OCI-LY1 (cell line): Measurements from ENCODE around the gene EME2.
A peak's percentile ranks its signal among the peaks of the same experiment; 100 is the strongest.

Experiments
- H2AFZ ChIP-seq: fragments of 200-600 bp; sonication (generic), shearing (Covaris generic); 2 replicates; pipeline ENCODE4 v1.6.0; 2014; ENCODE audit warnings: antibody characterized with exemption, mild to moderate bottlenecking, low read length
- H3F3A ChIP-seq: fragments of 200-600 bp; sonication (generic), shearing (Covaris generic); 2 replicates; pipeline ENCODE4 v1.6.0; 2014; ENCODE audit warnings: mild to moderate bottlenecking, antibody characterized with exemption, low read length, moderate library complexity; ENCODE audit not compliant: insufficient read depth
- H3K27ac ChIP-seq: fragments of 200-600 bp; sonication (generic); 2 replicates; pipeline ENCODE4 v1.5.1; 2014; ENCODE audit warnings: low read length, mixed run types, mild to moderate bottlenecking, low read depth; ENCODE audit not compliant: poor library complexity, severe bottlenecking
- H3K27me3 ChIP-seq: fragments of 200-600 bp; sonication (generic); 2 replicates; pipeline ENCODE4 v1.6.0; 2014; ENCODE audit warnings: antibody characterized with exemption, mild to moderate bottlenecking, low read length, moderate library complexity; ENCODE audit not compliant: insufficient read depth
- H3K36me3 ChIP-seq: fragments of 200-600 bp; sonication (generic); 2 replicates; pipeline ENCODE4 v1.6.1; 2014; ENCODE audit warnings: mild to moderate bottlenecking, antibody characterized with exemption, low read length, moderate library complexity, mixed read lengths; ENCODE audit not compliant: insufficient read depth
- H3K4me1 ChIP-seq: fragments of 200-600 bp; sonication (generic); 2 replicates; pipeline ENCODE4 v1.5.1; 2014; ENCODE audit warnings: mild to moderate bottlenecking, low read length, moderate library complexity; ENCODE audit not compliant: insufficient read depth, severe bottlenecking
- H3K4me2 ChIP-seq: fragments of 200-600 bp; sonication (generic), shearing (Covaris generic); 2 replicates; pipeline ENCODE4 v1.6.1; 2014; ENCODE audit warnings: low read length
- H3K4me3 ChIP-seq: fragments of 200-600 bp; sonication (generic); 2 replicates; pipeline ENCODE4 v1.5.1; 2014; ENCODE audit warnings: low read length, low read depth, mild to moderate bottlenecking, mixed read lengths; ENCODE audit not compliant: poor library complexity, severe bottlenecking
- H3K79me2 ChIP-seq: fragments of 200-600 bp; shearing (Covaris generic); 2 replicates; pipeline ENCODE4 v1.6.1; 2016; ENCODE audit warnings: mixed run types, low read length, mixed read lengths; ENCODE audit not compliant: insufficient read depth
- H3K9ac ChIP-seq: fragments of 200-600 bp; sonication (generic), shearing (Covaris generic); 2 replicates; pipeline ENCODE4 v1.6.1; 2014; ENCODE audit warnings: mild to moderate bottlenecking, low read length, mixed read lengths
- H3K9me2 ChIP-seq: fragments of 200-600 bp; sonication (generic), shearing (Covaris generic); 2 replicates; pipeline ENCODE4 v1.6.1; 2014; ENCODE audit warnings: low read depth, mild to moderate bottlenecking, low read length, mixed read lengths
- H3K9me3 ChIP-seq: fragments of 200-600 bp; shearing (Covaris generic); 2 replicates; pipeline ENCODE4 v1.6.1; 2014; ENCODE audit warnings: low read length, mixed read lengths
- H4K20me1 ChIP-seq: fragments of 200-600 bp; sonication (generic), shearing (Covaris generic); 2 replicates; pipeline ENCODE4 v1.6.0; 2016; ENCODE audit warnings: mild to moderate bottlenecking, low read length; ENCODE audit not compliant: insufficient read depth
- EZH2 ChIP-seq: fragments of 200-600 bp; sonication (generic), shearing (Covaris generic); IDR thresholded peaks from 2 replicates; pipeline ENCODE4 v1.8.0; 2017; ENCODE audit warnings: borderline replicate concordance, mixed run types, mild to moderate bottlenecking, antibody characterized with exemption, low read length, moderate library complexity, mixed read lengths
- TF ChIP-seq, protein P1 (sequence below): fragments of 200-600 bp; sonication (generic), shearing (Covaris generic); IDR thresholded peaks from 2 replicates; pipeline ENCODE4 v1.5.1; 2017; ENCODE audit warnings: mild to moderate bottlenecking, antibody characterized with exemption, low read length, moderate library complexity, mixed read lengths

The EME2 gene

GRCh38 chr16:1779741-1780676 lies 7.4 kb downstream of the EME2 start:
- Histone ChIP-seq H3K4me2 (no peak overlapping the region), H4K20me1 (no peaks in the 10 kb centered on the region), H3K4me3 (no peak overlapping the region), H2AFZ (no peak overlapping the region), H3K79me2 (peaks cover 6% of the 10 kb centered on the region), H3K9ac (no peak overlapping the region; the same call in 1 of the 2 replicates), H3K4me1 (peaks cover 20% of the 10 kb centered on the region), H3K9me2 (no peaks in the 10 kb centered on the region), H3K36me3 (peaks cover 47% of the 10 kb centered on the region), H3F3A (0 out of 2 replicates have a peak, but pooled peaks cover 3% of the 10 kb centered on the region), H3K9me3 (no peaks in the 10 kb centered on the region), H3K27me3 (no peaks in the 10 kb centered on the region), H3K27ac (no peak overlapping the region)
- TF ChIP-seq, protein P1, sequence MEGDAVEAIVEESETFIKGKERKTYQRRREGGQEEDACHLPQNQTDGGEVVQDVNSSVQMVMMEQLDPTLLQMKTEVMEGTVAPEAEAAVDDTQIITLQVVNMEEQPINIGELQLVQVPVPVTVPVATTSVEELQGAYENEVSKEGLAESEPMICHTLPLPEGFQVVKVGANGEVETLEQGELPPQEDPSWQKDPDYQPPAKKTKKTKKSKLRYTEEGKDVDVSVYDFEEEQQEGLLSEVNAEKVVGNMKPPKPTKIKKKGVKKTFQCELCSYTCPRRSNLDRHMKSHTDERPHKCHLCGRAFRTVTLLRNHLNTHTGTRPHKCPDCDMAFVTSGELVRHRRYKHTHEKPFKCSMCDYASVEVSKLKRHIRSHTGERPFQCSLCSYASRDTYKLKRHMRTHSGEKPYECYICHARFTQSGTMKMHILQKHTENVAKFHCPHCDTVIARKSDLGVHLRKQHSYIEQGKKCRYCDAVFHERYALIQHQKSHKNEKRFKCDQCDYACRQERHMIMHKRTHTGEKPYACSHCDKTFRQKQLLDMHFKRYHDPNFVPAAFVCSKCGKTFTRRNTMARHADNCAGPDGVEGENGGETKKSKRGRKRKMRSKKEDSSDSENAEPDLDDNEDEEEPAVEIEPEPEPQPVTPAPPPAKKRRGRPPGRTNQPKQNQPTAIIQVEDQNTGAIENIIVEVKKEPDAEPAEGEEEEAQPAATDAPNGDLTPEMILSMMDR = no peak
- TF ChIP-seq EZH2 = no peak

DNA sequence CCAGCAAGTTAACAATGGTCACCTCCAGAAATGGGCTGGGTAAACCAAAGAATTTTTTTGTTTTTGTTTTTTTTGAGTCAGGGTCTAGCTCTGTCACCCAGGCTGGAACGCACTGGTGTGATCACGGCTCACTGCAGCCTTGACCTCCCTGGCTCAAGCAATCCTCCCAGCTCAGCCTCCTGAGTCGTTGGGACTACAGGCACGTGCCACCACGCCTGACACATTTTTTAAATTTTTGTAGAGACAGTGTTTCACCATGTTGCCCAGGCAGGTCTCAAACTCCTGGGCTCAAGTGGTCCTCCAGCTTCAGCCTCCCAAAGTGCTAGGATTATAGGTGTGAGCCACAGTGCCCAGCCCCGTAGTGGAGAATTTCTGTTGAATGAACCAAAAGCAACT lies 8.1 kb downstream of the EME2 start:
- no peaks in the 10 kb centered on the region for H4K20me1 ChIP-seq
- H3K9me2 ChIP-seq = no peaks in the 10 kb centered on the region
- peak overlapping the region; percentile 82; the same call in 1 of the 2 replicates for H3K4me2 ChIP-seq
- H3K4me3 ChIP-seq = peak overlapping the region; percentile 97
- H3K9ac ChIP-seq = peak overlapping the region; percentile 73; the same call in 1 of the 2 replicates
- TF ChIP-seq, protein P1 = no peak
- TF ChIP-seq EZH2 = no peak
- H3K79me2 ChIP-seq = peaks cover 6% of the 10 kb centered on the region
- H3K27ac ChIP-seq = no peak overlapping the region
- H3F3A ChIP-seq = 0 out of 2 replicates have a peak, but pooled peaks cover 3% of the 10 kb centered on the region
- H3K27me3 ChIP-seq = no peaks in the 10 kb centered on the region
- H3K36me3 ChIP-seq = peaks cover 52% of the 10 kb centered on the region
- no peaks in the 10 kb centered on the region for H3K9me3 ChIP-seq
- H2AFZ ChIP-seq = no peak overlapping the region
- peaks cover 20% of the 10 kb centered on the region for H3K4me1 ChIP-seq

- Histone ChIP-seq H3K36me3 (peaks cover 58% of the 10 kb centered on the region), H3K27ac (peak overlapping the region; percentile 30), H3K79me2 (peaks cover 6% of the 10 kb centered on the region)
Observed at GRCh38 chr16:1781254-1781653, 8.6 kb downstream of the EME2 start.

More at GRCh38 chr16:1781254-1781653, 8.6 kb downstream of the EME2 start:
- Histone ChIP-seq H4K20me1 (no peaks in the 10 kb centered on the region), H3K9me2 (no peaks in the 10 kb centered on the region), H3F3A (0 out of 2 replicates have a peak, but pooled peaks cover 3% of the 10 kb centered on the region), H2AFZ (no peak overlapping the region), H3K4me3 (peak overlapping the region; percentile 97), H3K4me2 (peak overlapping the region; percentile 82), H3K27me3 (no peaks in the 10 kb centered on the region), H3K9ac (peak overlapping the region; percentile 73), H3K9me3 (no peaks in the 10 kb centered on the region), H3K4me1 (peaks cover 20% of the 10 kb centered on the region)
- no peak for TF ChIP-seq EZH2
- TF ChIP-seq, protein P1 = no peak
